ENCODE data around the gene BRICD5.
A peak's percentile ranks its signal among the peaks of the same experiment; 100 is the strongest.
"Not testable (repeated sequence)": the region's sequence is repeated elsewhere in the genome, so short reads cannot be mapped to it uniquely, and the experiment has no call there.

BRICD5 gene

DNA sequence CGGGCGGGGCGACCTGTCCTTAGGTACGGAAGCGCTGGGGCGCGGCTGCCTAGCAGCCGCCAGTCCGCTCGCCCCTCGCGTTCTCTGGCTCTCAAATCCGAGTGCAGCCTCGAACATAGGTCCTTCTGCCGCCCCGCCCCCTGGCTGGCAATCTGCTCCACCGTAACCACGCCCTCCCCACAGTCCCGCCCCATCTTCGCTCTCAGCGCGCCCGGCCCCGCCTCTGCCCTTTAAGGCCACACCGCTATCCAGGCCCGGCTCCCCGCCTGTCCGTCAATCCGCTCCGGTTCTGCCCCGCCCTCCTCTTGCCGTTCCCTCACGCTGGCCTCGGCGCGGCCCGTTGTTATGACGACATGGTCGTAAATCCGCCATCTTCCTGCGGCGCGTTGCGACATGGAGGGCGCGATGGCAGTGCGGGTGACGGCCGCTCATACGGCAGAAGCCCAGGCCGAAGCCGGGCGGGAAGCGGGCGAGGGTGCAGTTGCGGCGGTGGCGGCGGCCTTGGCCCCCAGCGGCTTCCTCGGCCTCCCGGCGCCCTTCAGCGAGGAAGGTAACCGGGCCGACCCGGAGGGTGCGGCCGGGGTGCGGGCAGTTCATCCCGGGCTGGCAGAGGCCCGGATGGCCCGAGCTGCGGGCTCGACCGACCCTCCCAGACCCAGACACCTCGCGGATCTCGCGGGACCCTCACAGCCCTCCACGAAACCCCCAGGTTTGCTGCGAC is 12.7 kb upstream of the BRICD5 start, which contains the start of gene E4F1:
Gene E4F1 (plus strand): TSS at position 371 of the 721 bp plus-strand sequence. CDS start 23 bp downstream, at position 394.
- peak; percentile 100 for DNase-seq

DNA sequence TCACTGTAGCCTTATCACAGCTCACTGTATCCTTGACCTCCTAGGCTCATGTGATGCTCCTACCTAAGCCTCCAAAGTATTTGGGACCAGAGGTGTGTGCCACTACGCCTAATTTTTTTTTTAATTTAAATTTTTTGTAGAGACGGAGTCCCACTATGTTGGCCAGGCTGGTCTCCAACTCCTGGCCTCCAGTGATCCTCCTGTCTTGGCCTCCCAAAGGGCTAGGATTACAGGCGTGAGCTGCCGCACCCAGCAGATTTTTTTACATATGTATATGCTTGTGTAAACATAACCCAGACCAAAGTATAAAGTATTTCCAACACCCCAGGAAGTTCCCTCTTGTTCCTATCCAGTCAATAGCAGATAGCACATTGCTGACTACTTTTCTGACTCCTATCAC is 5.7 kb upstream of the BRICD5 start:
- DNase-seq = no peak

DNA sequence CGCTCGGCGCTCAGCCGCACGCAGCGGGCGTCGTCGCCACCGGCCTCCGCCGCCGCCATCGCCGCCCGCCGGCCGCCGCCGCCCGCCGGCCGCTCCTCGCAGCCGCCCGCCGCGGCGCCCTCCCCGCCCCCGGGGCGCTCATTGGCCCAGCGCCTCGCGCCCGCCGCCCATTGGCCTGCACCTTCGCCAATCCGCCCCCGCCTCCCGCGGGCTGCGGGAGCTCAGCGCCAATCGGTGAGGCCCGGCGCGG is 4.0 kb upstream of the BRICD5 start, which contains the start of gene PGP:
Gene PGP (minus strand): TSS at position 122 of the 250 bp plus-strand sequence. CDS start 63 bp downstream, at position 59.
- no peak for DNase-seq

DNA sequence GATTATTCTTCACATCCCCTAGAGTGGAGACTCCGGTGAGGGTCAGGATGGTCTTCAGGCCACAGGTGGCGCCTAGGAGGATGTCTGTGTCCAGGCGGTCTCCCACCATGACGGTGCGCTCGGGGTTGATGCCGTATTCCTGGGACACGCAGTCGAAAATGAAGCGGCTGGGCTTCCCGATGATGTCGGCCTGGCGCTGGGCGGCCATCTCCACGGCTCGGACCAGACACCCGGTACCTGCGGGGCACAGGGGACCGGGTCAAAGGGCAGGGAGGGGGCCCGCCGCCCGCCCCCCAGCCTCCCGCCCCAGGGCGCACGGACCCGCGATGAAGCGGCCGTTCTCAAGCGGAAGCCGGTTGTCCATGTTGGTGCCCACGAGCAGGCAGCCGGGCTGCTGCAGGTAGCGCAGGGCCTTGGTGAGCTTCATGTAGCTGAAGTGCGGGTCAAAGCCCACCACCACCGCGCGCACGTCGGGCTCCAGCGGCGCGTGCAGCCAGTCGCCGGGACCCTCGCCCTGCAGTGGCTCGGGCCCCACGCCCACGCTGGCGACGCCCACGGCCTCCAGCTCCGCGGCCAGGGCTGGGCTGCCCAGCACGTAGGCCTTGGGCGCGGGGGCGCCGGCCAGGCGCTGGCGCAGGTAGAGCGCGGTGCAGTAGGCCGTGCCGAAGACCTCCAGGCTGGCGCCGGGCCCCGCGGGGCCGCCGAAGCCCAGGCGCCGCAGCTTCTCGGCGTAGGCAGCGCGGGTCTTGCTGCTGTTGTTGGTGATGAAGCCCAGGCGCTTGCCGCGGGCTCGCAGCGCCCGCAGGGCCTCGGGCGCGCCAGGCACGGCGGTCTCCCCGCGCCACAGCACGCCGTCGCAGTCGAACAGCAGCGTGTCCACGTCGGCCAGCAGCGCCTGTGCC is 3.4 kb upstream of the BRICD5 start:
- DNase-seq = peak in 1 of 2 donors; percentile 47

DNA sequence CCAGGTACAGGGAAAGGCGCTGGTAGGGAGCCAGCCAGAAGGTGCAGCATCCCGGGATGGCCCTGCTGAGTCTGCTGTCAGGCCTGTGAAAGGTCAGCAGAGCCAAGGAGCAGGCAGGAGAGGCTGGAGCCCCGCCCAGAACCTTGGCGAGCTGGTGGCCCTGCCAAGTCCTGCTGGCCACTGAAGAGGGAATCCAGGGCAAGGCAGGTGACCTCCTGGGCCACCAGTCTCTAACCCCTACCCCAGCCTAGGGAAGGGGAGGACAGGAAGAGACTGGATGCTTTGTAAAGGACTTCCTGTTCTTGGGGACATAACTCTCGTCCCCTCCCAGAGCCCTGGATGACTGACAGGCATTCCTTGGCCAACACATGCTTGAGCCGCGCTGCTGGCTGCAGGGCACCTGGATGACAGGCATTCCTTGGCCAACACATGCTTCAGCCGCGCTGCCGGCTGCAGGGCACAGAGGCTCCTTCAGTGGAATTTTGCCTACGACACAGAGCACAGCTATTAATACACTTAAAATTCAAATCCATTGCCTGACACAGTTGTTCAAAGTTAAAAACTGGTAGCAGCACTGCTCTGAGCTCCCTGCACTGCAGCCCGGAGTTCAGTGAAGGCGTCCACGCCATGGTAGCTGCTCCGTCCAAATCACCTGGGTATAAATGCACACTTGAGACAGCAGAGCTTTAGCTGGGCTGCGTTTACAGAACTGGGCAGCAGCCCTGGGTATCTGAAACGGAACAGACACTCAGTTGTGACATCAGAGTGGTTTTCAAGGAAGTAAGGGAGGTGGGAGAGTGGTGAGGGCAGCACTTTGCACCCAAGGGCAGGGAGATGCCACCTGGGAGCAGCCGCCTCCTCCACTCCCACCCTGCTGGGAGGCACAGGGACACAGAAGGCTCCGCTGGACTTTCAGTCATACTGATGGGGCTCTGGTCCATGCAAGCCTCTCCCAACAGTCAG is 2.0 kb upstream of the BRICD5 start:
- peak; percentile 57 to 62 for DNase-seq

DNA sequence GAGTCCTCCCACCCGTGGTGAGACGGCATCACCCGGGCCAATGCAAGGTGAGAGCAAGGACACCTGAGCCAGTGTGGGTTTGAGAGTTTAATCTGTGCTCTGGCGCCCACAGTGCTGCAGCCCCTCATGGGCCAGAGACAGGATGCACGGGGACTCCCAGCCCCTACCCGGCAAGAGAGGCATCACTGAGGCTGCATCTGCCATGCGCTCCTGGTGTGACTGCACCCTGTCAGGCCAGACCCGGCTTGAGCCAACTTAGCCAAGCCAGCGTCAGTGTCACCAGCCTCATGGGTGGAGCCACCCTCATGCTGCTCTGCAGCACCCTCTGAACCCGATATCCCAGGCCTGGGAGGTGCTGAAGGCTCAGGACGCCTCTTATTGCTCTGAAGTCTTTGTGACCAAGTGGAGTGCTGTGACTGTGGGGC is 1.3 kb upstream of the BRICD5 start:
- no peak for DNase-seq

DNA sequence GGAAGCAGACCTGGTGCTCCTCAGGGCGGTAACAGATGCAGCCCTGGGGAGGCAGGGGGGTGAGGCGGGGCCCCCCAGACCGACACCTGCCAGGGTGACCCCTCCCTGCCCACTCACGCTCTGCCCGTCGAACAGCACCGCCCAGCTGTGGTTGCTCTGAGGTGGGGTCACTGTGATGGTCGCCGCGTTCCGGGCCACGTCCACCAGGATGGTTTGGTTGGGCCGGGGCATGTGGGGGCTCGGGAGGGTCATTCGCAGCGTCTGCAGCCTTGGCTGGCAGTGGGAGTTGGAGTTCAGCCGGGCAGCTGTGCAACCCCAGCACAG is 692 bp downstream of the BRICD5 start:
- no peak for DNase-seq

DNA sequence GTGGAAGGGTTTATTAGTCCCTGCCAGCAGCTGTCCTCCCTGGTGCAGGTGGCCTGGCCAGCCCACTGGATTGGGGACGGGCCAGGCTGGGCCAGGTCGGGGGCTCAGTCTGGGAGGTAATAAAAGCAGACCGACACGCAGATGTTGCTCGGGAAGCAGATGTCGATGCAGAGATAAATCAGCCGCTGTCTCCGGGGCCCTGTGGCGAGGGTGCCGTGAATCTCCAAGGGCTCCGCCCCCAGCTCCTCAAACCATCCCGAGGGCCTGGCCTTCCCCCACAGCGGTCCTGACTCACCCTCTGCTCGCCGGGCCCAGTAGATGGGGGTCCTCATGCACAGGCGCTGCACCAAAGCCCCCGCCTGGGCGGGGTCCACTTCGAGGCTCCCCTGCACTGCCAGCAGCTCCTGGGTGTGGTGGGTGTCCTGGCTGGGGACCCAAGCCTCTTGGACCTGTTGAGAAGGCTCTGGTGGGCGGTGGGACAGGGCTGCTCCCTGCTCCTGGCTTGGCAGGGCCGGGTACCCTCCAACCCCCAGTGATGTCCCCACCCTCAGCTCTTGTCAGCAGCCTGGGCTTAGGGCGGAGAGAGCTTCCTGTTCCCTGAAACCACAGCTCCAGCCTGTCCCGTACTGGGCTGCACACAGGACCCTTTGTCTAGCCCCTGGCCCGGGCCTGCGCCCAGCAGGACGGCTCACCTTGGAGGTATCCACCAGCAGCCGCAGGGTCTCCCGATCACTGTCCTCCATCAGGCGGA is 1.2 kb downstream of the BRICD5 start:
- no peak for DNase-seq

DNA sequence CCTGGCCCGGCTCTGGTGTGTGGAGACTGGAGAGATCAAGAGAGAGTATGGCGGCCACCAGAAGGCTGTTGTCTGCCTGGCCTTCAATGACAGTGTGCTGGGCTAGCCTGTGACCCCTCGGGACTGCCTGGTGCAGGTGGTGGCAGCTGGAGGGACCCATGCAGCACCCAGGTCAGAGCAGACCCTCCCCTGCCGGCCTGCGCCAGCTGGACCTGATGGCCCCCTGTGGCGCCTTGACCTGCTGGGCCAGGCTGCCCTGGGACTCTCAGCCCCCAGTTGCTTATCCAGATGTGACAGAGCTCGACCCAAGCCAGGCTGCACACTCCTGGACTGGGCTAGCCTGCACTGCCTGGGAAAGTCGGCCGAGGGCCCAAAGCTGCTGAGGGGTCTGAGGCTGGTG is 1.9 kb downstream of the BRICD5 start:
- no peak for DNase-seq

DNA sequence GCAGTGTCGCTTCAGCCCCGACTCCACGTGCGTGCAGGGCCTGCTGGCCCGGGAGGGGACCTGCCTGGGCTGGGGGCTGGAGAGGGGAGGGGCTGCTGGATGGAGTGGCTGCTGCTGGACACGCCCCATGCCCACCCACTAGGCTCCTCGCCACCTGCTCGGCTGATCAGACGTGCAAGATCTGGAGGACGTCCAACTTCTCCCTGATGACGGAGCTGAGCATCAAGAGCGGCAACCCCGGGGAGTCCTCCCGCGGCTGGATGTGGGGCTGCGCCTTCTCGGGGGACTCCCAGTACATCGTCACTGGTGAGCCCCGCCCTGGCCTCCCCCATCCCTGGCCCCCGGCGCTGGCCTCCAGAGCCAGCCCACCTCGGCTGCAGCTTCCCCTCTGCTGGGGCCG is 2.4 kb downstream of the BRICD5 start:
- no peak for DNase-seq

DNA sequence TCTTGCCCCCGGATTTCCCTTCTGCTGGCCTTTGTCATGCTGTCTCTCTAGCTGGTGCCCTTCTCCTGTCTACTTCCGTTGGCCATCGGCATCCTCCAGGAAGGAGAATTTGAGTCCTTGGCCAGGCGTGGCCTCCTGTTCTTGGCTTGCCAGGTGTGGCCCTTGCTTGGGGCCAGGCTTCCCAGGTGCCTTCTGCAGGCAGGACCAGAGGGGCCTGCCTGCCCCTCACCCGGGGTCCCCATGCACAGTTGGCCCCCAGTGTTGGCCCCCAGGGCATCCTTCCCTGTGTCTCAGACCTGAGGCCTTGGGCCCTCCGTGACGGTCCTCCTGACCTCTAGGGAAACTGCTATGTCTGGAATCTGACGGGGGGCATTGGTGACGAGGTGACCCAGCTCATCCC is 2.8 kb downstream of the BRICD5 start:
- no peak for DNase-seq

DNA sequence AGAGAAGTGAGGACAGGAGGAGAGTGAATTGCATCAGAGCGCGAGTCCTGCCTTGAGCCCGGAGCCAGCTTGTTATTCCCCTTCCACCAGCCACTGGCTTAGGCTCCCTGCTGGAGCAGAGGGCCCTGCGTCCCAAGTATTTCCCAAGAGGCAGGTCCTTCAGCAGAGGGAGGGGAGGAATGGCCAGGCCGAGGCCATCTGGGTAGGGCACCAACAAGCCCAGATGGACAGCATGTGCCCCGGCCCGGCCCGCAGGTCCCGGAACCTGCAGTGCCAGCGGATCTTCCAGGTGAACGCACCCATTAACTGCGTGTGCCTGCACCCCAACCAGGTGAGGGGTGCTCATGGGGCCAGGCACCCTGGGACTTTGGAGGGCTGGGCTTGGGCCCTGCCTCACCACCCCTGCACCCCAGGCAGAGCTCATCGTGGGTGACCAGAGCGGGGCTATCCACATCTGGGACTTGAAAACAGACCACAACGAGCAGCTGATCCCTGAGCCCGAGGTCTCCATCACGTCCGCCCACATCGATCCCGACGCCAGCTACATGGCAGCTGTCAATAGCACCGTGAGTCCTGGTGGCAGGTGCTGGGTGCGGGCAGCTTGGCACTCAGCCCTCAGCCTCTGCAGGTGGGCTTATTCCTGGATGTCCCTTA is 3.8 kb downstream of the BRICD5 start:
- DNase-seq = peak; percentile 44 to 74

DNA sequence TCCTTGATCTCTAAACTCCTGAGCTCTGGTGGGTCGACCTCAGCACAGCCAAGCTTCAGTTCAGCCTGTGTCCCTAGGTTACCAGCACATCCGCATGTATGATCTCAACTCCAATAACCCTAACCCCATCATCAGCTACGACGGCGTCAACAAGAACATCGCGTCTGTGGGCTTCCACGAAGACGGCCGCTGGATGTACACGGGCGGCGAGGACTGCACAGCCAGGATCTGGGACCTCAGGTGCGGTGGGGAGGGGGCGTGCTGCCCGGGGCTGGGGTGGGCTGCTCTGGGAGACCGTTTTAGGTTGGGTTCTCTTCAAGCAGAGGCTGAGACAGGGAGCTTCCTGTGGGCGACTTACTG is 4.3 kb downstream of the BRICD5 start:
- DNase-seq = no peak

DNA sequence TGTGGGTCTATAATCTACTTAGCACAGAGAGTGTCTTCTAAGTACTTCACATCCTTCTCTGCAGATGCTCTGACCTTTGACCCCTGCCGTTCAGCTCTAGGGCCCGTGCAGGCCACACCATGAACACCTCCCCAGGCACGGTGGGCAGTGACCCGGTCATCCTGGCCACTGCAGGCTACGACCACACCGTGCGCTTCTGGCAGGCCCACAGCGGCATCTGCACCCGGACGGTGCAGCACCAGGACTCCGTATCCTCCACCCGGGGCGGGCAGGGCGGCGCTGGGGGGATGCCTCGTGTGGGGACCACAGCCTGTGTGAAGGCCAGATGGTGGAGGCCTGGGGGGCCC is 4.7 kb downstream of the BRICD5 start:
- DNase-seq = no peak

DNA sequence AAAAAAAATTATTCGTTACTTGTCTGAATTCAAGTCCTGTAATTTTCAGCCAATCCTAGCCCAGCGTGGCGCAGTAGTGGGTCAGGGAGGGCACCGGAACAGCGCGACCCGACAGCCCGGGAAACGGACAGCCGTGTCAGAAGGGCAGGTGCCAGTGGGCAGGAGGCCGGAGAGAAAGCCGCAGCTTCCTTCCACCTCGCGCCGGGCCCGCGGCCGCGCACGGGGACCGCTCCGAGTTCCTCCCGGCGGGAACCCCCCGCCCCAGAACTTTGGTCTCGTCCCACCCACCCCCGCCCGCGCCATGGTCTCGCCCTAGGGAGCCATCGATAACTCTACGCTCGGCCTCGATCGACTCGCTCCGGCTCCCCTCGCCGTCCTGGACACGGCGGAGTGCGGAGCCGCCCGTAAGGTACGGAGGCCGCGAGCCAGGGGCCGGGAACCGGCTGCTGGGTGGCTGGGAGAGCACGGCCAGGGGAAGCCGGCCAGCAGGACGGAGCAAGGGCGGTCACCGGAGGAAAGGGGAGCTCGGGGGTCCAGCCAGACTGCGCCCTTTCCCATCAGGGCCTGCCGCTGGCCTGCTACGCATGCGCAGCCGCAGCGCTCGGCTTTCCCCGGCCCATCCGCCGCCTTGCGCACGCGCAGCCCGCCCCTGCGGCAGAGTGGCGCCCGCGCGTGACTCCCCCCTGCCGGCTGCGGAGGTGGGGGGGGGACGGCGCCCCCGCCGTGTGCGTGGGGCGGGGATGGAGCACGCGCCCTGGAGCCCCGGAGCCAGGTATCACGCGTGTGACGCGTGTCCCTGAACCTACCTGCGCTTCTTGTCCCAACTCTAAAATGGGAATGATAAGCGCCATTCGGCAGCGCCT is 5.3 kb downstream of the BRICD5 start, which contains the start of gene MLST8:
Gene MLST8 (plus strand): TSS at position 351 of the 863 bp plus-strand sequence. CDS start 632 bp downstream, outside the sequence.
- DNase-seq = peak; percentile 80 to 87

DNA sequence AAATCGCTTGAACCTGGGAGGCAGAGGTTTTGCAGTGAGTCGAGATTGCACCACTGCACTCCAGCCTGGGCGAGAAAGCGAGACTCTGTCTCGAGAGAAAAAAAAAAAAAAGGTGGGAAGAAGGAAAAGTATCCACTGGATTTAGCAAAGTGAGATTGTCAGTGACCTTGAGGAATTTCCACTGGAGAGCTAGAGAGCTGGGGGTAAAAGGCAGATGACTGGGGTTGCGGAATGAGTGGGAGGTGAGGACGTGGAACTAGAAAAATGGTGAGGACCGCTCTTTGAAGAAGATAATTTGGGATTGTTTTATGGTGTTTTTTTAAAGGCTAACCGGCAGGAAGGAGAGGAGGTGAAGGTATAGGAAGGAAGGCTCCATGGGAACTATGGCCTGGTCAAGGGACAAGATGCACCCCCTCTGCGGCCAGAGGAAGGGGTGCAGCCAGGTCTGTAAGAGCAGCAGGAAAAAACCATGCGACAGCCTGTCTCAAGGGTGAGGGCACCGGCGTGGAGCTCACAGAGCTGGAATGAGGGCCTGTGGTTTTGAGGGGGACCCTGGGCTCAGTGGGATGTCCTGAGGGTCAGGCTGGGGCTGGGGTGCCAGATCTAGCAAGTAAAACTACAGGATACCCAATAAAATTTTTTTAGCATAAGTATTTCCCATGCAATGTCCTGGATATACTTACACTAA is 6.1 kb downstream of the BRICD5 start:
- DNase-seq = peak in 1 of 2 donors; percentile 17

DNA sequence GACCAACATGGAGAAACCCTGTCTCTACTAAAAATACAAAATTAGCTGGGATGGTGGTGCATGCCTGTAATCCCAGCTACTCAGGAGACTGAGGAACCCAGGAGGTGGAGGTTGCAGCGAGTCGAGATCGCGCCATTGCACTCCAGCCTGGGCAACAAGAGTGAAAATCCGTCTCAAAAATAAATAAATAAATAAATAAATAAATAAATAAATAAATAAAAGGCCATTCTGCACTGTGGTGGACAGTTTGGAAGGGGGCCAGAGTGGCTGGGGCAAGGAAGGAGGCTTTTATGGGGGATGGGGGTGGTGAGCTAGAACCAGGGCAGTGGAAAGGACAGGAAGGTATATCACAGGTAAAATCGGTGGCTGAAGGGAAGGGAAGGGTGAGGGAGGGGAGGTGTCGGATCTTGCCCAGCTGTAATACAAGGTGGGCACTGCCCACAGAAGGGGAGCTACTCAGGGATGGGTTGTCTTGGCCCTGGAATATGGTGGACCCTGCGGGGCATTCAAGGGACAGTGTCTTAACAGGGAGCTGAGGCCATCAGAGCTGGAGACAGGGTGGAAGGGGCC is 7.5 kb downstream of the BRICD5 start:
- DNase-seq = not testable (repeated sequence)

DNA sequence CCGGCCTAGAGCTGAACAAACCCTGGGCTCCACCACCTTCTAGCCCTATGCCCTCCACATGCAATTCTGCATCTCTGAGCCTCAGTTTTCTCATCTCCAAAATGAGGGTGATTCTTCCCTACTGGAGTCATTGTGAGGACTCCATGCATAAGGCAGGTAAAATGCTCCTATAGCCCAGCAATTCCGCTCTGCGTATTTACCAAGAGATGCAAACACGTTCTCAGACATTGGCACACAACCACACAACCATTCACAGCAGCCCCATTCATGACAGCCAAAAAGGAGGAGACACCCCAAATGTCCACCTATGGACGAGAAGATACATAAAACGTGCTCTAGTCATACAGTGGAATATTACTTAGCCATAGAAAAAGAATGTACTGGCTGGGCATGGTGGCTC is 10.3 kb downstream of the BRICD5 start:
- DNase-seq = no peak

DNA sequence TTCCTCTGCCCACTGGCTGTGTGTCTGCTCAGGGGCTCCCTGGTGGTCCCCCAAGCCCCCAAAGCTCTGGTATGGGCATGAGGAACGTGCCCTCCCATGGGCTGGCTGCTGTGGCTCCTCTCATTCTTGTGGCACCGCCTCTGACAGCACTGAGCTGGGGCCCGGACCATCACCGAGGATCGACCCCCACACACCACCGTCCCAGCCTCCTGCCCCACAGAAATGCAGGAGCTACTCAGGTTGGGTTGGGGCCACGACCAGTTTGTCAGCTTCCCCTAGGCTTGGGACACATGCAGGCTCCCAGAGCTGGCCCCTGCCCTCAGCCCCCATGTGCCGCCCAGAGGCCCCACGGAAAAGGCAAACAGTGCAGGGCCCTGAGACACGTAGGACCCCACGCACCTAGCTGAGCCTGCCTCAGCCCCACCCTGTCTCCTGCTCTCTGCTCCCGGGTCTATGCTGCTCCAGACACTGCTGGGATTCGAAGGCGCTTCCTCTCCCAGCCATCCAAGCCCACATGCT is 11.0 kb downstream of the BRICD5 start:
- DNase-seq = no peak

Data from inflammatory macrophage (primary cell).